A549 treated with DMSO at 1 μM for 4 hours (cell line): Measurements from ENCODE around the gene AMACR. TPM values are rescaled to one million over a fixed set of nuclear protein-coding genes. Genes with fewer than 3 reads are reported as not detected.

ENCODE experiments used
- total RNA-seq: library from RNA; stranded (reverse); fragments of 200-300 nt; extraction: Qiagen RNA extraction; gene quantifications from 5 replicates; pipeline ENCODE4 v1.2.3, GENCODE V29; 2022; ENCODE audit warnings: low read depth

Gene AMACR
- 12.6 to 17.7 TPM (median 15.3 TPM) in 5 replicates for total RNA-seq

DNA sequence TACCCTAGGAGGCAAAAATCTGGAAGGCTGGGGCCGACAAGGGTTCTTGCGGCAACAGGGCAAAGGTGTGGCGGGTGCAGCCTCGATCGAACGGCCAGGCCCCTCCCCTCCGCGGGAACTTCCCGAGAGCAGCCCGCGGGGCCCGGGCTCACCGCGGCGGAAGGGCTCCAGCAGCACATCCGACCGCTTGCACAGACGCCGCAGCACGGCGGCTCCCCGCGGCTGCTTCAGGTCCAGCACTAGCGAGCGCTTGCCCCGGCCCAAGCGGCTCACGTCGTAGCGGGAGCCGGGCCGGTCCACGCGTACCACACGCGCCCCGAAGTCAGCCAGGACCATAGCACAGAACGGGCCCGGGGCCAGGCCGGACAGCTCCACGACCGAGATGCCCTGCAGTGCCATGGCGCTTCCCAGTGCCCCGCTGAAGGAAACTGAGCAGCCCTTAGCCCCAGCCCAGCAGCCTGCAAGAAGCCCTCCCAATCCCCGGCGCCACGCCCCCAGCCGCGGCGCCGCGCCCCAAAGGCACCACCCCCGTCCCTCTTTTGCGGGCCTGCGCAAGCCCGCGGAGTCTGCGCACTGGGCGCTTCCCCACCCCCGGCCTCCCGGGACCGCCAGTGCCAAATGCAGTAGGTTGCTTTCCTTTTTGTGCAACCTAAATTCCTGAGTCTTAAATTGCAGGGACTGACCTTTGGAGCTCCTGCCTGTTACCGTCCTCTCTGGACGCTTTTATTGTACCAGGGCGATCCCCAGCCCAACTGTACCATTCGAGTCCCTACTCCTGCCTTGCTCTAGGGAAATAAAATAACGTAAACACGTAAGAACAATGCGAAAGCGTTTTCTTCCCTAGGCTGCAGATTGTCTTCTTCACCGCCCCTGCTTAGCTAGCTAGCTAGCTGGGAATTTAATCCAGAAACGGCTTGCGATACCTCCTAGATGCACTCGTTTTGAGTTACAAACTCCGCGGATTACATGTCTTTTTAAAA is at the start of gene AMACR:
Gene AMACR, minus strand, starts transcription at position 430 of the 980 bp plus-strand sequence. Its CDS starts 31 bp downstream, at position 399.

DNA sequence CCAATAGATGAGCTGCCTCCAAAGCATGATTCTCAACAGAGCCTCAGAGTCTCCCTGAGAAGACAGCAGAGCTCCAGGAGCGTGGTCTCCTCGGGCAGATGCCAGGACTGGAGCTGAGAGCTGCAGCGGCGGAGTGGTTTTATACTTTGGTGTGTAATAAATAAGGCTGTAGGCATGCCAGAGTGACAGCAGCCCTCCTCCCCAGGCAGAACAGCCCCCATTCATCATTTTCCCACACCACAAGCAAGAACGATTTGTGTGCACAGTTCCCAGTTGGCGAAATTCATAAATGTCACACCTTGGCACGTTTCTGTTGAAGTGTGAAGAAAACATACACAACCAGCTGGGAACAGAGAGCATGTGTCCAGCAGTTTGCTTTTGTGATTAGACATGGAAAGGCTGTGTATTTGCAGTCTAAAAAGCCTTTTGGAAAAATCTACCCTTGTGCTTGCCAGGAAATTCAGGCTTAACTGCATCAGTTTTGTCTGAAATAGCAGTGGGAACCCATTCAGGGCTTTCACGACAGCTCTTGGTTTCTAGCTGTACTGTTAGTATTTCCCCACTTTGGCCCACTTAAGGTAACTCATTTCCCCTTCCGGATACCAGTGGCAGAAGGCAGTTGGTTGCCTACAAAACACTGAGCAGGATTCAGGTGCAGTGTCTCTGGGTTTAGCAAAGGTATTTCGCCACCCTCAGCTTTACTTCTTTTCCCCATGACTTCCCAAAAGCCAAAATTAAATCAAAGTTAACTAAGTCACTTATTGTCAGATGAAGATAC is 35.4 kb upstream of the AMACR start, which contains the start of gene C1QTNF3:
Gene C1QTNF3, minus strand, starts transcription at position 115 of the 778 bp plus-strand sequence. Its CDS starts 88 bp downstream, at position 27.

GRCh38 chr5:33984671-33985124 is 23.2 kb downstream of the AMACR start, which contains the start of gene SLC45A2:
TSS of gene SLC45A2 (minus strand) at chr5:33984693. CDS start at chr5:33984583, 110 bp downstream.

GRCh38 chr5:33936381-33937016 is 71.4 kb downstream of the AMACR start, which contains the start of gene RXFP3:
TSS of gene RXFP3 (plus strand) at chr5:33936386. CDS start at chr5:33936741, 355 bp downstream.

Other genes with a start within 250 kb of the AMACR start
- gene ADAMTS12, start 116.1 kb downstream of the AMACR start, total RNA-seq: 8.0 to 9.5 TPM (median 9.0 TPM) in 5 replicates
- not detected in 5 replicates for gene RXFP3, start 71.7 kb downstream of the AMACR start, total RNA-seq
- gene SLC45A2, start 23.4 kb downstream of the AMACR start, total RNA-seq: not detected in 5 replicates
- gene C1QTNF3, start 35.2 kb upstream of the AMACR start, total RNA-seq: 0.13 to 0.23 TPM (median 0.20 TPM) in 4 of 5 replicates, not detected in the other